Central memory CD8-positive, alpha-beta T cell (primary cell): ENCODE measurements around the gene GPAM.
"Not testable (repeated sequence)": the region's sequence is repeated elsewhere in the genome, so short reads cannot be mapped to it uniquely, and the experiment has no call there.

Source experiments
- ATAC-seq: fragments of 150-1000 bp; cut with Tn5 transposase; replicated peaks from 2 replicates; pipeline ENCODE4 v1.10.0; 2022; ENCODE audit warnings: mild to moderate bottlenecking, moderate FRiP score, moderate number of reproducible peaks; ENCODE audit not compliant: poor library complexity, severe bottlenecking; ENCODE audit errors: extremely low read depth
- DNase-seq, 2 donors: peaks; one replicate each; pipeline ENCODE4 v3.0.0; 2021; ENCODE audit warnings: low spot score in 2 of 2
- H3K27ac Mint-ChIP-seq: one replicate; pipeline ENCODE4 v1.8.0; 2022; ENCODE audit warnings: low read depth, mild to moderate bottlenecking, moderate library complexity, mixed read lengths
- H3K27me3 Mint-ChIP-seq: one replicate; pipeline ENCODE4 v1.8.0; 2022; ENCODE audit warnings: mixed read lengths
- H3K36me3 Mint-ChIP-seq: one replicate; pipeline ENCODE4 v1.8.0; 2022; ENCODE audit warnings: mild to moderate bottlenecking, moderate library complexity, mixed read lengths; ENCODE audit not compliant: insufficient read depth
- H3K4me1 Mint-ChIP-seq: one replicate; pipeline ENCODE4 v1.8.0; 2022; ENCODE audit warnings: mixed read lengths
- H3K4me3 Mint-ChIP-seq: one replicate; pipeline ENCODE4 v1.8.0; 2022; ENCODE audit warnings: mild to moderate bottlenecking, moderate library complexity, mixed read lengths
- H3K9me3 Mint-ChIP-seq: one replicate; pipeline ENCODE4 v1.8.0; 2022; ENCODE audit warnings: mixed read lengths

GPAM gene

GRCh38 chr10:112183329-112184051 is at the start of gene GPAM:
Gene GPAM (minus strand): TSS chr10:112183765. CDS start chr10:112181784, 1,981 bp downstream.
- Mint-ChIP-seq H3K4me3 (peak within 1 kb of the TSS; percentile 89), H3K4me1 (peaks cover 38% of the 10 kb centered on the region), H3K36me3 (peaks cover 19% of the 10 kb centered on the region), H3K9me3 (no peaks in the 10 kb centered on the region), H3K27ac (peak within 1 kb of the TSS; percentile 93), H3K27me3 (peaks cover 20% of the 10 kb centered on the region)
- ATAC-seq (peak; percentile 95), DNase-seq (peak; percentile 96 to 100)

GRCh38 chr10:112232670-112233069 is 49.1 kb upstream of the GPAM start:
- ATAC-seq (no peak), DNase-seq (no peak)
- H3K4me1 Mint-ChIP-seq = no peaks in the 10 kb centered on the region
- H3K9me3 Mint-ChIP-seq = no peaks in the 10 kb centered on the region
- peaks cover 33% of the 10 kb centered on the region for H3K27me3 Mint-ChIP-seq
- no peaks in the 10 kb centered on the region for H3K36me3 Mint-ChIP-seq
- no peak overlapping the region for H3K27ac Mint-ChIP-seq
- no peak overlapping the region for H3K4me3 Mint-ChIP-seq

- ATAC-seq = no peak
- no peak overlapping the region for H3K27ac Mint-ChIP-seq
Measured at GRCh38 chr10:112231602-112232400, 48.2 kb upstream of the GPAM start.

GRCh38 chr10:112230325-112230988 is 46.9 kb upstream of the GPAM start:
- no peaks in the 10 kb centered on the region for H3K9me3 Mint-ChIP-seq
- no peaks in the 10 kb centered on the region for H3K36me3 Mint-ChIP-seq
- peaks cover 51% of the 10 kb centered on the region for H3K27me3 Mint-ChIP-seq
- no peak for ATAC-seq
- no peak overlapping the region for H3K27ac Mint-ChIP-seq
- DNase-seq = no peak
- H3K4me1 Mint-ChIP-seq = no peaks in the 10 kb centered on the region
- no peak overlapping the region for H3K4me3 Mint-ChIP-seq

More at GRCh38 chr10:112231602-112232400, 48.2 kb upstream of the GPAM start:
- H3K4me3 Mint-ChIP-seq = no peak overlapping the region
- no peaks in the 10 kb centered on the region for H3K4me1 Mint-ChIP-seq
- no peak for DNase-seq
- peaks cover 38% of the 10 kb centered on the region for H3K27me3 Mint-ChIP-seq
- H3K36me3 Mint-ChIP-seq = no peaks in the 10 kb centered on the region
- no peaks in the 10 kb centered on the region for H3K9me3 Mint-ChIP-seq

GRCh38 chr10:112229901-112230300 is 46.3 kb upstream of the GPAM start:
- ATAC-seq (no peak), DNase-seq (no peak)
- Mint-ChIP-seq H3K9me3 (no peaks in the 10 kb centered on the region), H3K27me3 (peaks cover 51% of the 10 kb centered on the region), H3K4me1 (no peaks in the 10 kb centered on the region), H3K36me3 (no peaks in the 10 kb centered on the region), H3K27ac (no peak overlapping the region), H3K4me3 (no peak overlapping the region)

GRCh38 chr10:112229096-112229495 is 45.5 kb upstream of the GPAM start:
- no peak overlapping the region for H3K27ac Mint-ChIP-seq
- no peaks in the 10 kb centered on the region for H3K4me1 Mint-ChIP-seq
- no peak overlapping the region for H3K4me3 Mint-ChIP-seq
- H3K36me3 Mint-ChIP-seq = no peaks in the 10 kb centered on the region
- no peaks in the 10 kb centered on the region for H3K9me3 Mint-ChIP-seq
- peaks cover 51% of the 10 kb centered on the region for H3K27me3 Mint-ChIP-seq
- DNase-seq (no peak), ATAC-seq (no peak)

GRCh38 chr10:112228366-112229088 is 45.0 kb upstream of the GPAM start:
- ATAC-seq, H3K4me3 Mint-ChIP-seq, H3K27ac Mint-ChIP-seq, H3K4me1 Mint-ChIP-seq, DNase-seq, H3K9me3 Mint-ChIP-seq, H3K36me3 Mint-ChIP-seq: not testable (repeated sequence)
- peaks cover 51% of the 10 kb centered on the region for H3K27me3 Mint-ChIP-seq

GRCh38 chr10:112227331-112227987 is 43.9 kb upstream of the GPAM start:
- H3K4me1 Mint-ChIP-seq = no peaks in the 10 kb centered on the region
- no peaks in the 10 kb centered on the region for H3K9me3 Mint-ChIP-seq
- DNase-seq (no peak), ATAC-seq (no peak)
- no peak overlapping the region for H3K4me3 Mint-ChIP-seq
- H3K27ac Mint-ChIP-seq = no peak overlapping the region
- H3K36me3 Mint-ChIP-seq = no peaks in the 10 kb centered on the region
- H3K27me3 Mint-ChIP-seq = peaks cover 59% of the 10 kb centered on the region

- DNase-seq (no peak), ATAC-seq (no peak)
- Mint-ChIP-seq H3K9me3 (no peaks in the 10 kb centered on the region), H3K4me1 (no peaks in the 10 kb centered on the region), H3K36me3 (no peaks in the 10 kb centered on the region), H3K27me3 (peaks cover 51% of the 10 kb centered on the region), H3K27ac (no peak overlapping the region), H3K4me3 (no peak overlapping the region)
Measured at GRCh38 chr10:112226439-112227248, 43.1 kb upstream of the GPAM start.

GRCh38 chr10:112225771-112226438 is 42.3 kb upstream of the GPAM start:
- DNase-seq (no peak), ATAC-seq (no peak)
- H3K4me3 Mint-ChIP-seq = no peak overlapping the region
- peaks cover 43% of the 10 kb centered on the region for H3K27me3 Mint-ChIP-seq
- no peak overlapping the region for H3K27ac Mint-ChIP-seq
- no peaks in the 10 kb centered on the region for H3K36me3 Mint-ChIP-seq
- H3K9me3 Mint-ChIP-seq = no peaks in the 10 kb centered on the region
- no peaks in the 10 kb centered on the region for H3K4me1 Mint-ChIP-seq

- Mint-ChIP-seq H3K4me3 (no peak overlapping the region), H3K27me3 (peaks cover 35% of the 10 kb centered on the region)
- ATAC-seq = no peak
Measured at GRCh38 chr10:112224933-112225529, 41.5 kb upstream of the GPAM start.

More at GRCh38 chr10:112224933-112225529, 41.5 kb upstream of the GPAM start:
- H3K4me1 Mint-ChIP-seq = no peaks in the 10 kb centered on the region
- peaks cover 9% of the 10 kb centered on the region for H3K9me3 Mint-ChIP-seq
- no peaks in the 10 kb centered on the region for H3K36me3 Mint-ChIP-seq
- DNase-seq = no peak
- H3K27ac Mint-ChIP-seq = no peak overlapping the region
